Activated CD8-positive, alpha-beta memory T cell treated with anti-CD3 and anti-CD28 coated beads, Interleukin-2, amount 50 U/mL, for 24 hours (primary cell): ENCODE data around the gene FASTK.

Experiments
- DNase-seq: peaks from one replicate; pipeline ENCODE4 v3.0.0-alpha.2; 2020; ENCODE audit errors: extremely low read depth

Gene FASTK

DNA sequence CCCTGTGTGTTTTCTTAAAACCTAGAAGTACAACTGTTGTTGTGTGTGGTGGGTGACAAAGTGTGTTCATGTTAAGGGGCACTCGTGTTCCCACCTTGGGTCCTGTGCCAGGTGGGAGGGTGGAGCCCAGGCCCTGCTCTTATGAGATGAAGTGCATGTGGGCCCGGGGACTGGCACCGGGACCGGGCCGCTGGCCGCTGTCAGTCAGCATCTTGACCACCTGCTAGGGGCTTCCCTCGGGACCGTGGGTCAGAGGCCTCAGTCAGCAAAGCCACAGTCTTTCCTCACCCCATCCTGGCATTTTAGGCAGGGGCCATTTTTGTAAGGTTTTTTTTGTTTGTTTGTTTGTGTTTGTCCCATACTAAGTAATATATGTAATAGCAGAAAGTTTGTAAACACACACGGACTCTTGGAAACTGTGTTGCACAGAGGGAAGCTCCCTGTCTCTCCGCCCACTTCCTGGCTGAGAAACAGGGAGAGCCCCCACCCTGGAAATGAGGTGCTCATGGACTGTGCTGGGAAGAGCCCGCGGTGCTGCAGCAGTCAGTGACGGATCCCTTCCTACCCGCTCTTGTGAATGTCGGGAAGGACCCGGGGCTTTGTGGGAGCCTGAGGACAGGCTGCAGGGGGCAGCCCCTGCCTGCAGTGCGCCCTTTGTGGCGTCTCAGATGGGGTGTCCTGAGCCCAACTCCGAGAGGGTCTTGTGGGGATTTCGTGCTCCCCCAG, 19.0 kb upstream of the FASTK start:
- DNase-seq = no peak

DNA sequence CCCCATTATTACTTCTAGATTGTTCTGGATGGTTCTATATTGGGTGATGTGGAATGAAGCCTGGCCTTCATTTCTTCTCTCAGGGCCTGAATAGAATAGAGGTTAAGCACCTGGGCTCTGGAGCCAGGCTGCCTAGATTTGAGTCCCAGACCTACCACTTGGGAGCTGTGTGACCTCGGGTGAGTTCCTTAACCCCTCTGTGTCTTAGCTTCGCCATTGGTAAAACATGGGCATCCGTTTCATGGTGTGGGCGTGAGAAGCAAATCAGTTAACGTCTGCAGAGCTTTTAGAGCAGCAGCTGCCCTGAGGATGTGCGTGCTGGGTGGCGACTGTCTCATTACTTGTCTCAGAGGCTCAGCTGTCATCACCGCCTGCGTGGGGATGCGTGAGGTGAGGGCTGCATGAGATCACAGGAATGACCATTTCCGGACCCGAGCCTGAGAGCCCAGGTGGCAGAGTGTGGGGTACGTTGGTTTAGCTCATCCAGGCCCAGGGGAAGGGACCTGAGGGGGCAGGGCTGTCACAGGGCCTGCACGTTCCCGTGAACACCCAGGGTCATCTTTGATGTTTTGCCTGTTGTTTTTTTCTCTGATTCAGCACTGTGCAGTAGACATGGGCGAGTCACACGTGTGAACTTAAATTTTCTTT, 15.3 kb upstream of the FASTK start:
- DNase-seq = no peak

DNA sequence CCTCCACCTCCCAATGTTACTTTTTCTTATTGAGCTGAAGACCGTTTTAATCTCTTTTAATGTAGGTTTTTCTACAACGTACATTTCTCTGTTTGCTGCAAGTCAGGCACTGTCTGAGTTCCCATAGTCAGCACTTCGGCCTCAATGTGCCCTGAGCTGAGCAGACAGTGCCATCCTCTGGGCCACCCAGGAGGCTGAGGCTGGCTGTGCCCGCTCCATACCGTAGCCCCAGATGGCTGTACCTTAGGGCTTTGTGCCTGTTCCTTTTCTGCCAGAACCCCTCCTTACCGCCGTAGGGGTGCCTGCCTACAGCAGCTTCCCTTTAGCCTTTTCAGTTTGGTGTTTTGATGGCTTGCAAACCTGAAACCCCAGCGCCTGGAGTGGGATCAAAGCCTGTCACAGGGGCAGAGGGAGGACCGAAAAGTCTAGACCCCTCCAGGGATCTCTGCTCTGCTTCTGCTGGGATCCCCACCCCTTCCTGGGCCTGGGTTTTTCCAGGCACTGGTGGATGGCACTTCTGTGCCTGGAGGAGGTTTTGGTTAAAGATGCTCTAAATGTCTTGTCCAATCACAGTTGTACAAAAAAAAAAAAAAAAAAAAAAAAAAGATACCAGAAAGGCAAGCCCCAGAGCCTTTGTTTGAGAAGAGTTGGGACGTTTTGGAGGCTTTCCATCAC, 14.7 kb upstream of the FASTK start:
- no peak for DNase-seq

DNA sequence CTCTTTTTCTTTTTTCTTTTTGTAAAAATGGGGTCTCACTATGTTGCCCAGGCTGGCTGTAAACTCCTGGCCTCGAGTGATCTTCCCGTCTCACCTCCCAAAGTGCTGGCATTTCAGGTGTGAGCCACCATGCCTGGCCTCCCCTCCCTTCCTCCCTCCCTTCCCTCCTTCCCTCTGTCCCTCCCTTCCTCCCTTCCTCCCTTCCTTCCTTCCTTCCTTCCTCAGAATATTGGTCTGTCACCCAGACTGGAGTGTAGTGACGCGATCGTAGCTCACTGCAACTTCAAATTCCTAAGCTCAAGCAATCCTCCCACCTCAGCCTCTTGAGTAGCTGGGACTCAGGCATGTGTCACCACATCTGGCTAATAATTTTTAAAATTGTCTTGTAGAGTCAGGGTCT, 14.1 kb upstream of the FASTK start:
- no peak for DNase-seq

DNA sequence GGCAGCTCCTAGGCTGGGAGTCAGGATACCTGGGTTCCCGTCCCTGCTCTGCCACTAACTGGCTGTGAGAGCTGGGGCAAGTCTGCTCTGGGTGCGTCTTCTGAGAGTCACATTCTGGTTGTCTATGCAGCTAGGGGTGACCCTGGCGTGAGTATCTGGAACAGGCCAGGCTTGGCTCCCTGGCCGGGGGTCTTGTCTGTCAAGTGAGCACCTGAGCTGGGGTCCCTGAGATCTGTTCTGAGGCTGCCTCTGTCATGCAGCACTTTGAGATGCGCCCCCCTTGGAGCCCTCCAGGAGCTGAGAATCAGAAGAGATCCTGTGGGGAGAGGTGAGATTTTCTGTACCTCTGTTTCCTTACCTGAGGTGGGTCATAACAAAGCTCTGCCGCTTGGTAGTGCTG, 13.1 kb upstream of the FASTK start:
- no peak for DNase-seq

DNA sequence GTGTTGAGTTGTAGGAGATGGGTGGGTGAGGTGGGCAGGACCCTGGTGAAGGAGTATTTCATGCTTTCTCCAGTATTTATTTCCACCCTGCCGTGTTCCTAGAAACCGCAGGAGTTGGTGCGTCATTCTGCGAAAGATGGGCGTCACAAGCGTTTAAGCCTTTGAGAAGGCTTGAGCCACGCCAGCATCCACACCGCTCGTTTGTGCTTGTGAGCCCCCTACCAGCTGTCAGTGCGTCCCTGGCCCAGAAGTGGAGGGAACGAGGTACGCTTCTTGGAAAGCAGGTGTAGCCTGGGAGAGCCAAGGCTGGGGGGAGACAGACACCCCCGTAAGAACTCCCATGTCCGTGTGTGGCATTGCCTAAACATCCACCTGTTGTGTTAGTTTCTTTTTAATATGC, 11.4 kb upstream of the FASTK start:
- DNase-seq = no peak

DNA sequence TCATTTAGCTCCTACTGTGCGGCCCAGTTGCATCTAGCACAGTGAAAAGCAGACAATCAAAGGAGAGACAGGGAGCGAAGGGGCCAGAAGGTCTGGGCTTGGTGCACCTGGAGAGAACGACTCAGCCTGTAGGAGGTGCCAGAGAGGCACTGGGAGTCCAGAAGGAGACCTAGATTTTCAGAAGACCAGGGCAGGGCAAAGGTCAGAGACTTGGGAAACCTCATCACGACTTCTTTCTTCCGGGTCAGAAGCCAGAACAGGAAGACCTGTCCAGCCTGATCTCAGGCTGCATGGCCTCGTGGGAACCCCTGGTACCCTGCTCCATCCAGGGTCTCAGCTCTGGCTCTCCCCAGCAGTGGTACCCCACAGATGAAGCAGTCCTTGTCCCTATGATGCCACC, 10.8 kb upstream of the FASTK start:
- DNase-seq = no peak

DNA sequence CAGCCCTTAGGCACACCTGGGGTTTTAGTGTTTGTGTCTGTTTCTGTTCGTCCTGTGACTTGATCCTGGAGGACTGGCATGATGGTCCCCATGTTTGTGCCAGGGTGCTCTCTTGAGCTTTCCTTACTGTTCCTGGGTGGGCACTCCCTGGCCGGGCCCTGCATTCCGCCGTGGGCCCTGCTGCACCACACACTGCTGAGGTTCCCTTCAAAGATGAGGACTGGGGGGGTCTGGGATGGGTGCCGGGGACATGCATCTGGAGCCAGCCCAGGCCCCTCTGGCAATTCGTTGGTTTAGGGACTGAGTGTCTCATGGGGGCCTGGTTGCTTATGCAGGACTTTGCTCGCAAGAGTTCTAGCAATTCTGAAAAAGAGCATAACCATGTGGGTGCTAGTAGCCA, 10.4 kb upstream of the FASTK start:
- no peak for DNase-seq

DNA sequence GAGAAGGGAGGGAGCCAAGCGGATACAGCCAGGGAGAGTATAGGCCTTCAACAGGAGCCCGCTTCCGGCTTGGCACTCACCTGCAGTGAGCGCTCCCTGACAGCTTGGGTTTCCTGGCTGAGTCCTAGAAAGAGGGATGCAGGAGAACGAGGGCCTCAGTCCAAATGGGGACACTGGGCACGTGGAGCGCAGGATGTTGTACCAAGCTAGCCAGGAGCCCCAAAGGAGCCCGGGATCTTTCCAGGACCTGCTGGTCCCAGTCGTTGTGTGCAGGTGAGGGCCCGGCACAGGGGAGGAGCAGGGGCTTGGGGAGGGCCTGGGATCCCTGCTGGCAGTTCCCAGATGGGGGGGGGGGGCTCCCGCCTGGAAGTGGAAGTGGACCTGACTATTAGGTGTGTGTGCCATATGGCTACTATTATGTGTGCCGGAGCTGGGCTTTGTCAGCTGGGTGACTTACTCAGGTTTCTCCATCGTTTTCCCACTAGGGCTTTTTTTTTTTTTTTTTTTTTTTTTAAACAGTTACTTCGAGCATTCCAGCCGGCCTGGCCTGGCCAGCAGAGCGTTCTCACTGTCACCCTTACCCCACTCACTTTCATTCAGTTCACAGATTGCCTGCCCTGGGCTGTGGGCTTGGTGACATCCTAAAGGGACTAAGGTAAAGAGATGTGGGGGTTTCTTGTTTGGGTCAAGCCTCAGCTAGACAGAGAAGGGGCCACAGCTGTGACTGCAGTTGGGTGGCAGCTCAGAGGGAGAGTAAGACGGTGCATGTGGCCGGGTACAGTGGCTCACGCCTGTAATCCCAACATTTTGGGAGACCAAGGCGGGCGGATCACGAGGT, 9.5 kb upstream of the FASTK start:
- no peak for DNase-seq

DNA sequence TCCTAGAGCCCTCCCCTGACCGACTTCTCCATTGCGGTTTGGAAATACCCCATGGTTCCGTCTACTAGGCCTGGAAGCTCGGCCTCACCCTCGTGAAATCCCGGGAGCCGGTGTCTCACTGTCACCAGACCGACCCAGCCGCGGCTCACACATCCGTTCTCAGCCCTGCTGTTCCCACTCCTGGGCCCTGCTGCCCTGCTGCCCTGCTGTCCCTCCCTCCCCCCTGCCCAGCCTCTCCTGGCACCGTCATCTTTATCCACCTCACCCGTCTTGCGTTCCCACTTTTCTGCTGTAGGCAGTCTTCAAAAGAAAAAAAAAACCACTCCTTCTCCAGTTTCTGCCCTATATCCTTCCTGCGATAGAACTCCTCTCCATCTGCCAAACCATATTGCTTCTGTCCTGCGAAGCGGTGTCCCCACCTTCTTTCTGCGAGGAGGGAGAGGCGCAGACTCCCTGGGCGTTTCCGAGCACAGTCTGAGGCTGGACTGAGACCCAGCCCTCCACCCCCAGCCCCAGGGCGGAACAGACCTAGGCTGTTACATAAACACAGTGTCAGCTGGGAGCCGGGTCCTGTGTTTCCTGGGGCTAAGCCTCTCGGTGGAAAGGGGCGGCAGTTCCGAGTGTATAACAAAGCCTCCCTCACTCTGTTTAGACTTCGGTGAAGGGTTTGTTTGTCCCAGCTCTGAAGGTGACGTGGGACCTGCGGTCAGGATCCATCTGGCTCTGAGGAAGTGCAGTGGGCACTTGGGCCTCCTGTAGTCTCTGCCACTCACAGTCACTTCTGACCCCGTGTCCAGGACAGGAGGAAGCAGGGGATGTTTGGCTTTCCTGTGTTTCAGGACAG, 8.5 kb upstream of the FASTK start:
- no peak for DNase-seq

DNA sequence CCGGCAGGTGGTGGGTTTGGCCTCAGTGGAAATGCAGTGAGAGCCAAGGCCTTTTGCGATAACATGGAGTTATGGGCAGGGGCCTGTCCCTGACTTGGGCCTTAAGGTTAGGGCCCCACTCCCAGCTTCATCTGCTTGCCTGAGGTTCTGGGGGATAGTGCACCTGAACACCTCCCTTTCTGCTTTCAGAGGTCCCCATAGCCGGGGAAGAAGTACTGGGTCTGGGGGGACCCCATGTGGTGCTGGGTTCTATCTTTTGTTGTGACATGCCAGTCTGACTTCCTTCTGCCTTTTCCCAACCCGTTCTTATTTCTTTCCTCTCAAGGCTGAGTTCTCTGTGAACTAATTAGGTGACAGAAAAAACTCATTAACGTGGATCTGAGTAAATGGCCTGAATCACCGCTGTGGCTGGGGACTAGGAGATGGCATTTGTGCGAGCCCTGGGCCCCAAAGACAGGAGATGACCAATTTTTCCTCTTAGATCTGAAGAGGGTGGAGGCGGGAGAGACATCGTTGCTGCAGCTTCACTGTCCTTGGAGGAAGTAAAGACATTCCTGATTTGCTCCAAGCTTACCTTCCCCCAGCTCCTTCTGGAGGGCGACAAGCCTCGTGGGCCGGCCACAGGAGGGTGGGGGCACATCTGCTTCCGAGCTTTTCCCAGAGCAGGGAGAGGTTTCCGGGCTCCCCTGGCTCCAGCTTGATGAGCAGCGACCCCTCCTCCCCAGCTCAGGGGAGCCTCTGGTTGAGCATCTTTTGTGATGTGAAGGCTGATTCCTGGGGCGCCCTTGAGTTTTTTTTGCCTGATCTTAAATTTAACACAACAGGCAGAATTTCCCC, 7.6 kb upstream of the FASTK start:
- DNase-seq = no peak

DNA sequence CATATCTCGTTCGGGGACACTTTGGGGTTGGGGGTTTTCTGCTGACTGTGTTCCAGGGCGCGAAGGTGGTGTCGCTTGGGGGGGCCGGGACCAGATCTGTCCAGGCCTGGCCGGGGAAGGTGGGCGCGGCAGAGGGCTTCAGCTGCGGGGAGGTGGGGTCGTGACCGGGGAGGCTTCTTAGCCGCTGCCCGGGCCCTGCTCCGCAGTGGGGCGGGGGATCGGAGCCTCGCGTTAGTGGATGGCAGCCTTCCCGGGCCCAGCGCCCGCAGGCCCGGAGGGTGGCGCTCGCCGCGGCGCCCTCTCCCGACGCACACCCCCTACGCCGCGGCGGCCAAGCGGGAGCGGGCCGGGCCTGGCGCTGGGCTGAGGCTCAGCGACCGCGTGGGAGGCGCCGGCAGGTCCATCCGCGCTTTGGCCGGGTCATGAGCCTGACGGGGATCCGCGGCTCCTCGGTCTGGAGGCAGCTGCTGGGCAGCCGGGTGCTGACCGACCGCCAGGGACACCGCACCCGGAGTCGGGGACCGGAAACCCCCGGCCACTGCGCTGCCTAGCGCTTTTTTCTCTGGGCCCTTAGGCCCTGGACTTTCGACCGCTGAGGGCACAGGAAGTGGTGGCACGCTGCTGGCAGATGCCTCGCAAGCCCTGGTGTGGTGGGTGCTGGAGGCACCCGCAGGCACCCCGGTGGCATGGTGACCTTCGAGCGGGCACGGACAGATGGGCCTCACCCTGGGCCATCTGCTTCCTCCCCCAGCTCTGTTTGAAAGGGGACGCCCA, 6.8 kb upstream of the FASTK start:
- DNase-seq = no peak

DNA sequence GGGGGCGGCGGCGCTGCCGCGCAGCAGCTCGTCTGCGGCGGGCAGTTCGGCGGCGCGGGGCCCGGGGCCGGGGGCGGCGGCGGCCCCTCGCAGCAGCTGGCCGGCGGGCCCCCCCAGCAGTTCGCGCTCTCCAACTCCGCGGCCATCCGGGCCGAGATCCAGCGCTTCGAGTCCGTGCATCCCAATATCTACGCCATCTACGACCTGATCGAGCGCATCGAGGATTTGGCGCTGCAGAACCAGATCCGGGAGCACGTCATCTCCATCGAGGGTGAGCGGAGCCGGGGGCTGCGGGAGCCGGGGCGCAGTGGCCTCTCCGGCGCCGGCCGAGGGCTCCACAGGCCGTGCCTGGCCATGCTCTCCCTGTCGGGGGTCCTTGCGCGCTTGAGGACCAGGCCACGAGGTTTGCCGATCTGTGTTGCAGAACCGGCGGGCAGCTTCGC, 6.2 kb upstream of the FASTK start:
- DNase-seq = no peak

DNA sequence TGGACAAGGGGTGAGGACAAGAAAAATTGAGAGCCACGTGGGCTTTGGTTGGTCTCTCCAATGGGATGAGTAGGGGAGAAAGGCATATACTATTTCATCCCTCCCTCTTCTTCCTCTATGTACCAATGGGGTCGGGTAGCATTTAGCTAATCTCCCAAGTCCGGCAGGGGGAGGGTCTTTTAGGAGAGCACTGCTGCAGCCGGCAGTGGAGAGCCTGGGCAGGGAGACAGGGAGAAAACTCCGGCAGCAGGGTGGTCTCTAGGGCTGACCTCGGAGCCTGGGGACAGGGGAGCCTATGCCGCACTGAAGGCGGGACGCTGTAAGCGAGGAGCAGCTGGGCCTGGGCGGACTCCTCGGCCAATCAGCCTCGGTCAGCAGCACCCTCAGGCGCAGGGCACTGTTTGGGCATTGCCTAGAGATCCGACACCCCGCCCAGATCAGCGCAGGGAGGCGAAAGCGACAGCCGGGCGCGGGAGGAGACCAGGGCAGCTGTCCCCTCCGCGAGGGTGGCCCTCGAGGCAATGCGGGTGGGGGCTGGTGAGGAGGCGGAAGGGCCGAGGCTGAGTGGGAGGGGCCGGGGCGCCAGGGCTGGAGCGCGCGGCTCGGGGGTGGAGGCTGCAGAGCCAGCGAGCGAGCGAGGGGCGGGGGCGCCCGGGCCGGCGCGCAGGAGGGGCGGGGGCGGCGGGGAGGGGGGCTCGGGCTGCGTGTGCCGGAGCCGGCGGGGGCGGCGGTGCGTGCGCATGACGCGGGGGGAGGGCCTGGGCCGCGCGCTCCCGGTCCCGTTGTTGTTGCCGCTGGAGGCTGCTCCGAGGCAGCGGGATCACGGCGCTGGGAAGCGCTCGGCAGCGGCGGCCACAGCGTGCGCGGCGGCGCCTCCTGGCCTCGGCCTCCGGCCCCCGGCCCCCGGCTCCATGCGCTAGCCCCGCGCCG, 5.3 kb upstream of the FASTK start, which contains the start of gene AGAP3:
Gene AGAP3, plus strand, starts transcription at position 785 of the 930 bp plus-strand sequence. CDS start 267 bp downstream, outside the sequence.
- no peak for DNase-seq

DNA sequence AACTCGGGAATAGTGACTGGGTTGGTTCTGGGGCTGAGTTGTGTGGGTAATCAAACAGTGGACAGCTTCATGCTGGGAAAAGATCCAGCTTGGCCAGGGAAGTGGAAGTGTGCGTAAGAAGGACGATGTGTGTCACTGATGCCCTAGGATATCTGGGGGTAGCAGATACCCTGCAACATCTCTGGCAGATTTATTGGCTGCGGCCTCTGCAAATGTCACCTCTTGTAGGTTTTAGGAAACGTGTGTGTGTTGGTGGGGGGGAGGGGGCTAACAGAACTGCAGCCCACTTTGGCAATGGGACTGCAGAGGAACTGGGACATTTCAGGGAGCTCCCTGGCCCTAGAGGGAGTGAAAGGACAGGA, 4.7 kb upstream of the FASTK start:
- no peak for DNase-seq

DNA sequence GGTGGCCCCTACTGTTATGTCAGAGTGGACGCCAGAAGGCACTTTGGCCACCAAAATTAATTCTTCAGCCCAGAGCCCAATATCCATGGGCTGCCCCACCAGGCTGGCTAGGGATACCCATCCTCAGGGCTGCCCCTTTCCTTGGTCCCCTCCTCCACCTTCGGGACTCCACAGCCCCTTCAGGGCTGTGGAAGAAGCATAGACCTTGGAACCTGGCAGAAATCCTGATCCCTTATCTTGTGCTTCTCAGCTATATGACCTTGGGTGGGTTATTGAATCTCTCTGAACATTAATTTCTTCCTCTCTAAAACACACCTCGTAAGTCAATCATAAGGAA, 3.2 kb upstream of the FASTK start:
- no peak for DNase-seq

DNA sequence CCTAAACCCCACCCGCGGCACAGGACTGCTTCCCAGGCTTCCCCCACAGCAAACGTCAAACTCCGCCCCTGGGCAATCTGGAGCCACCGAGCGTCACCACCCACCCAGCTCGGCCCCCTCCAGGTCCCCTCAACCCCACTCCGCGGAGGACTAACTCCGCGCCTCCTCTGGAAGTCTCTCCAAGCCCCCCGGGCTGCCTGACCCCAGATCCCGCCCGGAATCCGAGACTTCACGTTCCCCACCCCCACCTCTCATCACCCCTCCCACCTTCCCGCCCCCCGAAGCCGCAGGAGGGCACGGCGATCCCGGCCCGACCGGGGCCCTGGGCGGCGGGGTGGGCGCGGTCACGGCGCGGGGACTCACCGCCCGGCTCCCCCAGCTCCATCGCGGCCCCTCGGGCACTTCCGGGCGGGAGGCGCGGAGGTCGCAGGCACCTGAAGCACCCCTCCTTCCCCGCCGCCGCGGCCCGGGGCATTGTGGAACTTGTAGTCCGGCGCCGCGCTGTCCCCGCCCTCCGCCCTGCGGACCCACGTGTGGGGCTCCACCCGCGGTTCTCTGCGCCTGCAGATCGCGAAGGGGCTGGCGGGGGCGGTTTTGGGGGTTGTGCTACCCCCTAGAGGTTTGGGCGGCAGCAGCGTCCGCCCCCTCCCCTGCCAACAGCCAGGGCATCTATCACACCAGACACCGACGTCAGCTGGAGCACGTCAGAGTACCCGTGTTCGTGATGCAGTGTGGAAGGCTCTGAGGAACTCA, 2.6 kb upstream of the FASTK start, which contains the start of gene TMUB1:
Gene TMUB1, minus strand, starts transcription at position 423 of the 753 bp plus-strand sequence. CDS start 930 bp downstream, outside the sequence.
- peak; percentile 59 for DNase-seq
